HG03432 (cell line): ENCODE results near the gene NIF3L1.
A peak's percentile ranks its signal among the peaks of the same experiment; 100 is the strongest.

Experiments
- ATAC-seq: cut with Tn5 transposase; IDR thresholded peaks from one replicate; pipeline ENCODE4 v1.9.1; 2021; ENCODE audit warnings: mild to moderate bottlenecking, moderate library complexity; ENCODE audit not compliant: unreplicated experiment

The NIF3L1 gene

GRCh38 chr2:200888704-200889625 lies at the start of gene NIF3L1, which contains the start of gene PPIL3:
NIF3L1 (plus strand) TSS chr2:200889371; CDS start chr2:200891944, 2,573 bp downstream.
PPIL3 (minus strand) TSS chr2:200889077; CDS start chr2:200887615, 1,462 bp downstream.
- peak; percentile 90 for ATAC-seq

GRCh38 chr2:200839513-200839912 lies 49.7 kb upstream of the NIF3L1 start:
- no peak for ATAC-seq

- no peak for ATAC-seq
Measured at GRCh38 chr2:200843993-200844948, 44.9 kb upstream of the NIF3L1 start.

GRCh38 chr2:200845194-200845593 lies 44.0 kb upstream of the NIF3L1 start:
- ATAC-seq = no peak

- no peak for ATAC-seq
Measured at GRCh38 chr2:200845669-200846325, 43.4 kb upstream of the NIF3L1 start.

- ATAC-seq = no peak
Measured at GRCh38 chr2:200847269-200847668, 41.9 kb upstream of the NIF3L1 start.

GRCh38 chr2:200847939-200848338 lies 41.2 kb upstream of the NIF3L1 start:
- no peak for ATAC-seq

- ATAC-seq = no peak
Measured at GRCh38 chr2:200850512-200851256, 38.5 kb upstream of the NIF3L1 start.

GRCh38 chr2:200851398-200852248 lies 37.5 kb upstream of the NIF3L1 start:
- ATAC-seq = no peak

GRCh38 chr2:200852605-200853004 lies 36.6 kb upstream of the NIF3L1 start:
- no peak for ATAC-seq

GRCh38 chr2:200856806-200857205 lies 32.4 kb upstream of the NIF3L1 start:
- ATAC-seq = no peak

- ATAC-seq = no peak
Measured at GRCh38 chr2:200860092-200860795, 28.9 kb upstream of the NIF3L1 start.

- no peak for ATAC-seq
Measured at GRCh38 chr2:200861617-200862155, 27.5 kb upstream of the NIF3L1 start.

GRCh38 chr2:200862532-200863000 lies 26.6 kb upstream of the NIF3L1 start:
- no peak for ATAC-seq

- peak; percentile 4 for ATAC-seq
Measured at GRCh38 chr2:200863782-200864175, 25.4 kb upstream of the NIF3L1 start.

GRCh38 chr2:200864176-200865034 lies 24.8 kb upstream of the NIF3L1 start, which contains the start of gene CLK1:
CLK1 (minus strand) TSS chr2:200864658; CDS start chr2:200861862, 2,796 bp downstream.
- ATAC-seq = peak; percentile 89

GRCh38 chr2:200869014-200869413 lies 20.2 kb upstream of the NIF3L1 start:
- no peak for ATAC-seq
